Suppressor macrophage treated with lipopolysaccharide for 4 hours (primary cell): ENCODE data around the gene TMEM79.

Source experiments
- DNase-seq: peaks from one replicate; pipeline ENCODE4 v3.0.0-alpha.2; 2020

TMEM79 gene, protein sequence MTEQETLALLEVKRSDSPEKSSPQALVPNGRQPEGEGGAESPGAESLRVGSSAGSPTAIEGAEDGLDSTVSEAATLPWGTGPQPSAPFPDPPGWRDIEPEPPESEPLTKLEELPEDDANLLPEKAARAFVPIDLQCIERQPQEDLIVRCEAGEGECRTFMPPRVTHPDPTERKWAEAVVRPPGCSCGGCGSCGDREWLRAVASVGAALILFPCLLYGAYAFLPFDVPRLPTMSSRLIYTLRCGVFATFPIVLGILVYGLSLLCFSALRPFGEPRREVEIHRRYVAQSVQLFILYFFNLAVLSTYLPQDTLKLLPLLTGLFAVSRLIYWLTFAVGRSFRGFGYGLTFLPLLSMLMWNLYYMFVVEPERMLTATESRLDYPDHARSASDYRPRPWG

DNA sequence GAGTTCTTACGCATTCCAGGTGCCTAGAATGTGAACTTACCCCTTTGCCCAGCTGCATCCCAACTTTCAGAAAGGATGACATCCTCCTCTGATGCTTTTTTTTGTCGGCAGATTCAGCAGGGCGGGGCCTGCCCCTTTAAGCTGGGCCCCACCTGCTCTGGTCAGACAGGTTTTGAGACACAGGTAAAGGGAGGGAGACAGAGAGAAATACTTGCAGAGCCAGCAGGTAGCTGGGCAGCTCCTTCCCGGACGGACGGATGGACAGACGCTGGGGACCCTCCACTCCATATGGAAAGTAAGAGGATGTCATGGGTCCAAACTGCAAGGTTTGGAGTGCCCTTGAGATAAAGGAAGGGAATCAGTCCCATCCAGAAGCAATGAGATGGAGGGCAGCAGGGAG lies at the start of gene TMEM79:
TMEM79 (plus strand) TSS at position 214 of the 400 bp plus-strand sequence. CDS start 902 bp downstream, outside the sequence.
- no peak for DNase-seq

DNA sequence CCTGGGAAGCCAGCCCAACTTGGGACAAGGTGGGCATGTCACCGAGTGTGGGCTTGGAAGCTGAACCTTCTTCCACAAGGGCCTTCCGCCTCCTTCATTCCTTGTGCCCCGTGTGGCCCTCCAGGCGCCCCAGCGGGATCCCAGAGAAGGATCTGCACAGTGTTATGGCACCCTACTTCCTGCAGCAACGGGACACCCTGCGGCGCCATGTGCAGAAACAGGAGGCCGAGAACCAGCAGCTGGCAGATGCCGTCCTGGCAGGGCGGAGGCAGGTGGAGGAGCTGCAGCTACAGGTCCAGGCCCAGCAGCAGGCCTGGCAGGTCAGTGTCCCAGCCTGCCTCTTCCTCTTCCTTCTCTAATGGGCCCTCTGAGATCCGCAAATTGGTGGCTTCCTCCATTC lies 48.0 kb upstream of the TMEM79 start:
- DNase-seq, result no peak

DNA sequence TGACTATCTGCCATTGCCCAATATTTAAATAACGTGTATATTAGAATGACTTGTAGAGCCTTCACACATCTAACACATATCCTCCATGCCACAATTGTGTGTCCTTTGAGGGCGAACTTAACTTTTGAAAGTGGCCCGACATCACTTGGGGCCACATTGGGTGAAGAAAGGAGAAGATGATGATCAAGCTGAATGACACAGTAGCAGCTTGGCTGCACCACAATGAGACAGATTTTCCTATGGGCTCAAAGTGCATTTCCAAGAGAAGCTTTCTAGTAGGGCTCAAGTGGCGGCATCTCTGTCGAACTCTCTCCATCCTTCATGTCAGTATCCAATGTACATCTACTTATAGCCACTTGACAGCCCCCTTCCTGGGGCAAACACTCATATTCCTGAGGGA lies 45.9 kb upstream of the TMEM79 start:
- DNase-seq, result no peak

DNA sequence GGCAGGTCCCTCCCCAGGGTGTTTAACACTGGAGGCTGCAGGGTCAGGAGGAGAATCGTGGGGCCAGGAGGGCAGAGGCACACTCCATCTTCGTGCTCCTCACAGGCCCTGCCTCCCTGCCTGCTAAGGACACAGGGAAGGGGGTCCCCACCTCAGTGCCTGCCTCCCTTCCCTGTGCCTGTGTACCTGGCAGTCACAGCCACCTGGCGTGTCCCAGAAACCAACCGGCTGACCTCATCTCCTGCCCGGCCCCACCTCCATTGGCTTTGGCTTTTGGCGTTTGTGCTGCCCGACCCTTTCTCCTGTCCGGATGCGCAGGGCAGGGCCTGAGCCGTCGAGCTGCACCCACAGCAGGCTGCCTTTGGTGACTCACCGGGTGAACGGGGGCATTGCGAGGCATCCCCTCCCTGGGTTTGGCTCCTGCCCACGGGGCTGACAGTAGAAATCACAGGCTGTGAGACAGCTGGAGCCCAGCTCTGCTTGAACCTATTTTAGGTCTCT lies 42.8 kb upstream of the TMEM79 start:
- DNase-seq, result no peak

DNA sequence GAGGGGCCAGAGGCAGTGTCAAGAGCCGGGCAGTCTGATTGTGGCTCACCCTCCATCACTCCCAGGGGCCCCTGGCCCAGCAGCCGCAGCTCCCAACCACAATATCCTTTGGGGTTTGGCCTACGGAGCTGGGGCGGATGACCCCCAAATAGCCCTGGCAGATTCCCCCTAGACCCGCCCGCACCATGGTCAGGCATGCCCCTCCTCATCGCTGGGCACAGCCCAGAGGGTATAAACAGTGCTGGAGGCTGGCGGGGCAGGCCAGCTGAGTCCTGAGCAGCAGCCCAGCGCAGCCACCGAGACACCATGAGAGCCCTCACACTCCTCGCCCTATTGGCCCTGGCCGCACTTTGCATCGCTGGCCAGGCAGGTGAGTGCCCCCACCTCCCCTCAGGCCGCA lies 42.2 kb upstream of the TMEM79 start, which contains the start of gene BGLAP:
BGLAP (plus strand) TSS at position 259 of the 400 bp plus-strand sequence; CDS start at position 307, 48 bp downstream.
- no peak for DNase-seq

DNA sequence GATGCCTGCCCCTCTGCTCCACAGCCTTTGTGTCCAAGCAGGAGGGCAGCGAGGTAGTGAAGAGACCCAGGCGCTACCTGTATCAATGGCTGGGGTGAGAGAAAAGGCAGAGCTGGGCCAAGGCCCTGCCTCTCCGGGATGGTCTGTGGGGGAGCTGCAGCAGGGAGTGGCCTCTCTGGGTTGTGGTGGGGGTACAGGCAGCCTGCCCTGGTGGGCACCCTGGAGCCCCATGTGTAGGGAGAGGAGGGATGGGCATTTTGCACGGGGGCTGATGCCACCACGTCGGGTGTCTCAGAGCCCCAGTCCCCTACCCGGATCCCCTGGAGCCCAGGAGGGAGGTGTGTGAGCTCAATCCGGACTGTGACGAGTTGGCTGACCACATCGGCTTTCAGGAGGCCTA lies 41.4 kb upstream of the TMEM79 start:
- no peak for DNase-seq

DNA sequence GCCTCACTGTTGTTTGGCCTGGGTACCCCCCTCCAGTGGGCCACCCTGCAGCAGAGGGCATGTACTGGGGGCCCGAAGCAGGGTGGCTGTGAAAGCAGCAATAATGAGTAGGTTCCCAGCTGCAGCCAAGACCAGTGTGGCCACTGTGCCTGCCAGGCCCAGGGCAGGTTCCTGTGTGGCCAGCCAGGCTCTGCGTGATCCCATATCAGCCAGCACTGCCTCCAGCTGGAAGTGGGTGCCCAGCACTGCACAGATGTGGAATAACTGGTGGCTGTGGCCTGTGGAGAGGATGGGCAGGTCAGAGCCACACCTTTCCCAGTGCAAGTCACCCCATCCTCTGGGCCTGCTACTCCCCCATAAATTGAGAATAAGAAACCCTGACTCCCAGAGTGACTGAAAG lies 40.0 kb upstream of the TMEM79 start:
- no peak for DNase-seq

DNA sequence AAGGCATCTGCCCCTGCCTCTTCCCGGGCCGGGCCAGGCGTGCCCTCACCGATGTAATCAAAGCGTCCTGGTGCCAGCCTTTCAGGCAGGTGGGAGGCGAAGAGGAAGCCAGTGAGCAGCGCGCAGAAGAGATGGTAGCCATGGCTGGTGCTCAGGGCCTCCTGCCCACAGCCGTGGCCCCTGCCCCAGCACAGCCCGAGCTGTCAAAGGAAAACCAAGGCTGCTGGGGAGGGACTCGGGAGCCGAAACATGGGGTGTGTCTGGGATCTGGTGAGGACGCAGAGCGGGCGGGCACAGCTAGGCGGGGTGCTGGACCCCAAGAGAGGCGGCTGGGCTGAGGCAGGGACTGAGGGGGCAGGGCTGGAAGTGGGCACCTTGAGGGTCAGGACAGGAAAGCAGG lies 39.4 kb upstream of the TMEM79 start:
- DNase-seq, result no peak

DNA sequence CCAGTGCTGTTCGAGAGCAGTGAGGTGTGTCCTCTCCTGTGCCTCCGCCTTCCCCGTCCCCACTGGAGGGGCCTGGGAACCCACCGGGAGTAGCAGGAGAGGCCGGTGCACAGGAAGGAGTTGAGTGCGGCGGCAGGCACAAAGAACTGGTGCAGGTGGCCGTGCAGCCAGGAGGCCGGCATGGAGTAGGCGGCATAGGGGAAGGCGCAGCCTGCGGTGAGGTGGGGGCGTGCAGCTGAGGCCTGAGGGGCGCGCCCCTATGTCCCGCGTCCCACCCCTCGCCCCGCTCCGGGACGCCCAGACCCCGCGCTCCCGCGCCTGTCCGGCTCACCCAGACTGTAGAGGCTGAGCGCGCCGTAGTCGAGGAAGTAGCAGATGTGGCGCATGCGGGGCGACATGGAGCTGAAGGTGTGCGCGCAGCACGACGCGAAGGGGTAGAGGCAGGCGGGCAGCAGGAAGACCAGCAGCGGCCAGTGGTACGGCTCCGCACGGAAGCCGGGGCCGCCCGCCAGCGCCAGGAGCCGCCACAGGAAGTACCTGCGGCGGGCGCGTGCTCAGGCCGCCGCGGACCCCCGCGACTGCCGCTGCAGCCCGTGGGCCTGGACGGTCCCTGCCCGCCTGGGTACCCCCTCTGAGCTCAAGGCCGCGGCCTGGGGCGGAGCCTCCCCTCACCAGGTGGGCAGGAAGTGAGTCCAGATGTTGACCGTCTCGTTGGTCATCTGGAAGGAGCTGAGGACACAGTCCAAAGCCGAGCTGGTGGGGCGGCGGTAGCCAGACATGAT lies 38.5 kb upstream of the TMEM79 start:
- no peak for DNase-seq

DNA sequence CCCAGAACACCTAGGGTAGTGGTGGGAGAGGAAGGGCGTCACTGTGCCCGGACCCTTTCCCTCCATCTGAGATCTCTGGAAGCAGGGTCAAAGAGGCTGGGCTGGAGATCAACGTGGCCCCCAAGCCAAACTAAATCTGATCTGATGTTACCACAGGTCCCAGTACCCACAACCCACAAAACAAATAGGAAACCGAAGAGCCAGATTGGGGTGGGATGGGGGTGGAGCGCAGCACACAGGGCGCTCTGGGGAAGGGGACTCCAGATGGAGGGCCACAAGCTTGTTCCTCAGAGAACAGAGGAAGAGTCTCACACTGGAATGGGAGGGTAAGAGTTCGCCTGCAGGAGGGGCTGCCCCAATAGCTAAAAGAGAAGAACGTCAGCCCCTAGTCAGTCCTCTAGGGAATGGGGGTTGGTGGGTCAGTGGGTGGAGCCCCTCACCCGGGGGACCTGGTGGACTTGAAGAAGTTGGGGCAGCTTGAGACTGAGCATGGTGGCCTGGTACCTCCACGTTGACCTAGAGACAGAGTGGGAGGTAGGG lies 37.8 kb upstream of the TMEM79 start:
- DNase-seq, result no peak

DNA sequence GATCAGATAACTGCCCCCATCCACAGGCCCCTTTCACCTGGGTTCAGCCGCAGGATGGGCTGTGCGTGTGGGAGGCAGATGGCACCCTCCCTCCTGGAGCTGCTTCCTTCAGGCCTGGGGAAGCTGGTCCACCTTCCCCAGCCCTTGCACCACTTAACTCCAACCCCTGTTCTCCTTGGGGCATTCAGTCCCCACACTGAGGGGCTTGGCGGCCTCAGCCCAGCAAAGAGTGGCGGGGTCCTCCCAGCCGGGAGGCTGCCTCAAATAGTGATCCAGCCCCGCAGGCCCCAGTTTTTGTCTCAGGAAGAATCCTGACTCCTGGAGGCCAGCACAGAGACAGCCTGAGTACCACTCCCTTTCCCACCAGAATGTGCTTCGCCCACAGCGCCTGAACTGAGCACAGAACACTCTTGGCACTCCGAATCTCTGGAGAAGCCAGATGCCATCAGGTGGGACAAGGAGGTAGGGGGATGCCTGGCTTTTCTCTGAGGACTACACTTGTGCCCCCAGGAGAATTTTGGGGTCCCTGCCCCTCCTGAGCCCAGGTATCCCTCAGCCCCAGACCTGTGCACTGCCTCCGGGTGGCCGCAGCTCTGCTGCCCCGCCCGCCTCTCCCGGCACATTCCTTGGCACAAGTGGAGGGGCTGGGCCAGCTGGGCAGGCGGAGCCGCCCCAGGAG lies 37.2 kb upstream of the TMEM79 start:
- DNase-seq, result no peak

DNA sequence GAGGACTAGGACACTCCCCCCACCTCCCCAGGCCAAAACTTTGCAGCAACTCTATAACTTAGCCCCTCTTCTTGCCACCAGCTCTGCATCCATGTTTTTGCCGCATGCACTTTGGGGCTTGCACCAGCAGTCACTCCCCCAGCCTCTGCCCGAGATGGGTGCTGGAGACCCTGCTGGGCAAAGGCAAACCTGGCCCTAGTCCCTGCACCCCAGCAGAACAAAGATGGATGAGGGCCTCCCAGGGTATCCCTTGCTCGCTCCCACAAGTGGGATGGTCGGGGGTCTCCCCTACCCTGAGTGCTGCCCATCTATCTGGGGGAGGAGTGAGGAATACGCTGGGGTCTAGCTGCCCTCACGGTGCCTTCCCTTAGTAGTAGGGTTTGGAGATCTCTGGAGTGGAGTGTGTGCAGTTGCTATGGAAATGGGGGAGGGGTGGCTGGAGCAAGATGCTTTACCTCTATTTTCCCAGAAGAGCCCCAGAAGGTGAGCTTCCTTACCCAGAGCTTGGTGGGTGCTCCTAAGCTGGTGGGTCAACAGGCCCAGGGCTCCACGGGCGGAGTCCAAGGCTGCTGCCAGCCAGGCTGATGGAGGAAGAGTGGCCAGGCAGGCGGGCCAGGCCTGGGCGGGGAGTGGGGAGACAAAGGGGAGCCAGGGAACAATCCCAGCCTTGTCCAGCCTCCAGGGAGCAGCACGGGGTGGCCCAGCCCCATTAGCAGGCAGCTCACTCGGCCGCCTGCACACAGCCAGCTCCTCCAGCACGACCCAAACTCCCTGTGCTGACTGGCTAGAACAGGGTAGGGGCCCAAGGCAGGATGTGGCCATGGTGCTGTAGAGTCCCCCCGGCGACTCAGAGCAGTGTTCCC lies 36.4 kb upstream of the TMEM79 start, which contains the start of gene PAQR6:
PAQR6 (minus strand) TSS at position 597 of the 863 bp plus-strand sequence. CDS start 1,325 bp downstream, outside the sequence.
- DNase-seq, result no peak

DNA sequence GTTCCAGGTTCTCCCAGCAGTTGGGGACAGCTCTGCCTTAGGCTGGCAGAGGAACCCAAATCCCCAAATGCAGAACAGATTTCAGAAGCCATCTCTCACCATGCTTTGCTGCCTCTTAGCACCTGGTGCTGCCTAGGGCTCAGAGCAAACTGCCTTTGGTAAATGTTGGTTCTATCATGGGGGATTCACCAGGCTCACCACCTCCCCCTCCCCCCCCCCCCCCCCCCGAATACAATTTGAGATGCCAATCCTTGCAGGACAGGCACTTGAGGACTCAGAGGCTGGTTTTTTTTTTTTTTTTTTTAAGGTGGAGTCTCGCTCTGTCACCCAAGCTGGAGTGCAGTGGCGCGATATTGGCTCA lies 35.8 kb upstream of the TMEM79 start:
- DNase-seq, result no peak

DNA sequence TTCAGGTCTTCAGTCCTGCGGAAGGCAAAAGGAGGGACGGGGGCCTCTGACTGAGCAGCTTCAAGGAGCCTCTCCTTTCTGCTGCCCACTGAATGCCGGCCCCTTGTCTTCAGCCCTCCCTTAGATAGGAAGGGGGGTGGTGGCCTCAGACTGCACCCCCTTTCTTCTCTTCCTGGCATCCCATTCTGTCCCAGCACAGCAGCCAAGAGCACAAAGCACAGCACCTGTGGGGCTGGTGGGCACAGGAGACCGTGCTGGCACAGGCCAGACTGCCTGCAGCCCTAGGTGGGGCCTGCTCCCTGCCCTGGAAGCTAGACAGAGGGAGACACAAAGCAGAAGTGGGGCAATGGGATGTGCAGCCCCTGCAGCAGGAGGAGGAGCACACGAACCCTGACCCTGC lies 34.5 kb upstream of the TMEM79 start:
- no peak for DNase-seq

DNA sequence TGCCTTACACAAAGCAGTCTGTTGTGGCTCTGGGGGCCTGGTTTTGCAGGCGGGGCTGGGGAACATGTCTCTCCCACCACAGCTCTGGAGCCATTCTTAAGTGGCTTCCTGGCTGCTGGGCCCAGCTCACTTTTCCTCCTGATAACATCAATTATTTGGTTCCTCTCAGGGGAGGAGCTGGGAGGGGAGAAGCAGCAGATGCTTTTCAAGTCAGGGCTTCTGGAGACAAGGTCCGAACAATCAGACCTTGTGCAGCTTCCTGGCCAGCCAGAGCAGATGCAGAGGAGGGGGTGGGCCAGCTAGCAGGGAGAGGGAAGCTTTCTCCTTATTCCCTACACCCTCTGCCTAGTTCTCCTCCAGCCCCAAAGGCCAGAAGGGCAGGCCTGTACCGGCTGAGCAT lies 32.6 kb upstream of the TMEM79 start:
- DNase-seq, result no peak

DNA sequence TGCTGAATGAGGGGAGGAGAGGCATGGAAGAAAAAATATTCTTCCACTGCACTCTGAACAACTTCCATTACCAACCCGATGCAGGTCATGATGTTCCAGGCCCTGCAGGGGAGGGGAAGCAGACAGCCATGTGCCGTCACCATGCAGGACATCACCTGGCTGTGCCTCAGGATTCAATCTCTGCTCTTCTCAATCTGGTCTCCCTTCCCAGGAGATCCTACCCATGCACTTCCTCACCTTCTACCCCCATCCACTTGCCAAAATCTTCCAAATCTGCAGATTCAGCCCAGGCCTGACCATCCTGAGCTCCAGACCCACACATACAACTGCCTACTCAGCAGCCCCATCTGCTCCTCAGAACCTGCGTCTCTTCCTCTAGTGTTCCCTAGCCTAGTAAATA lies 30.5 kb upstream of the TMEM79 start:
- no peak for DNase-seq

DNA sequence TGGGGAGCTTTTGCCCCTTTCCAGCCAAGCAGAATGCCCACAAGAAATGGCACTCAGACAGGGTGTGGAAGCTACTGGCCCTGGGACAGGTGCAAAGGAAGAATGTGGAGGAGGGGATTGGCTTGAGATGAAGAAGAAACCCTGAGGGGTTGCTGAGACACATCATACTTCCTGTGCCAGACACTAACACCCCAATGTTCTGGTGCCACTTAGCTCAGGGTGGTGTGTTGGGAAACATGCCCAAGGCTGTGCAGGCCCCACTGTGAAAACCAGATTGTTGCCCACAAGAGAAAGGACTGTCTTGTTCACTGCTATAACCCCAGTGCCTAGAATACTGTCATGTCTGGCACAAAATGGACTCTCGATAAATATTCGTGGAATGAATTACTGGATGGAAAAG lies 26.4 kb upstream of the TMEM79 start:
- DNase-seq, result no peak

DNA sequence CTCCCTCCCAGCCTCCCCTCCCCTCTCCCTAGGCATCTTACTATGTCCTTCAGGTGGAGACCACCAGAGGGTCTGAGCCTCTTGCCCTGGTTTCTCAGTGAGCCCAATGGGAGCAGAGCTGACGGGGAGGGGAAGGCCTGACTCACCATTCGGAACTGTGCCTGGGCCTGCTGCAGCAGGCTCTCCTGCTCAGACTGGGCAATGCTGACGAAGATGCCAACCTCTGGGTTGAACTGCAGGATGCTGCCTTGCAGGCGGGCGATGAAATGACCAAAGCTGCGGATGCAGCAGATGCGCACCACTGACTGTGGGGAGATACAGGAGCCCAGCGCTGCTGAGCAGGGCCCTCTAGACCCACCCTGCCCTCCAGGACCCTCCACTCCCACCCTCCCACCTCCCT lies 25.3 kb upstream of the TMEM79 start:
- DNase-seq, result no peak

DNA sequence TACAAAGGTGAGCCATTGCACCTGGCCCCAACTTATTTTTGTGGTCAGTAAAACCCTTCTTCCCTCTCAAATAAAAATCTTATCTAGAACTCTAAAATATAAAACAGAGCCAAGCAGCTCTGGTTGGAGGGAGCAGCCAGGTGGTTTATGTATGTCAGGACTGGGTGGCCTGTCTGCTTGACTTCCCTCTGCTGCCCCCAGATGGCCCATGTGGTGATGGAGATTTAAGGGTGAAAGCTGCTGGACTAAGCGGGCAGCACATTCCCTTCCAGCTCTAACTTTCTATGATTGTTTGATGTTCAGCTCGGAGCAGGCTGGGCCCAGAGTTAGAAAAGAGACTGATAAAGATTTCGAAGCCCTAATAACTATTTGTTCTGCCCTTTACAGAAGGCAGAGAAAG lies 24.3 kb upstream of the TMEM79 start:
- no peak for DNase-seq

DNA sequence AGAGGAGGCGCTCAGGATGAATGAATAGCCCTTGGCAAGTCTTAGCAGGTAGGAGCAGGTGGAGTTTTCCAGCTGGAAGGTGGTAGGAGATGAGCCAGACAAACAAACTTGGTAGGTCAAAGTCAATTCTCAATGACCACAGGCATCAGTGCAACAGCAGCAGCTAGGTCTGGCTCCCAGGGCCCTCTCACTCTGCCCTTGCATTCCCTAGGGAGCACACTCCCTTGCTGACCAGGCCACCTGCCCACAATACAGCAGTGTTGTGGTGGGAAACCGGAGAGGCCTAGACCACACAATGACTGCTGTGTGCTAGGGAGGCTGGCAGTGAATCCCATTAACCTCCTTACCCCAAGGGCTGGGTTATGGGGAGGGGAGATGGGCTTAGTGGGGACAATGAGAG lies 23.2 kb upstream of the TMEM79 start:
- DNase-seq, result no peak

DNA sequence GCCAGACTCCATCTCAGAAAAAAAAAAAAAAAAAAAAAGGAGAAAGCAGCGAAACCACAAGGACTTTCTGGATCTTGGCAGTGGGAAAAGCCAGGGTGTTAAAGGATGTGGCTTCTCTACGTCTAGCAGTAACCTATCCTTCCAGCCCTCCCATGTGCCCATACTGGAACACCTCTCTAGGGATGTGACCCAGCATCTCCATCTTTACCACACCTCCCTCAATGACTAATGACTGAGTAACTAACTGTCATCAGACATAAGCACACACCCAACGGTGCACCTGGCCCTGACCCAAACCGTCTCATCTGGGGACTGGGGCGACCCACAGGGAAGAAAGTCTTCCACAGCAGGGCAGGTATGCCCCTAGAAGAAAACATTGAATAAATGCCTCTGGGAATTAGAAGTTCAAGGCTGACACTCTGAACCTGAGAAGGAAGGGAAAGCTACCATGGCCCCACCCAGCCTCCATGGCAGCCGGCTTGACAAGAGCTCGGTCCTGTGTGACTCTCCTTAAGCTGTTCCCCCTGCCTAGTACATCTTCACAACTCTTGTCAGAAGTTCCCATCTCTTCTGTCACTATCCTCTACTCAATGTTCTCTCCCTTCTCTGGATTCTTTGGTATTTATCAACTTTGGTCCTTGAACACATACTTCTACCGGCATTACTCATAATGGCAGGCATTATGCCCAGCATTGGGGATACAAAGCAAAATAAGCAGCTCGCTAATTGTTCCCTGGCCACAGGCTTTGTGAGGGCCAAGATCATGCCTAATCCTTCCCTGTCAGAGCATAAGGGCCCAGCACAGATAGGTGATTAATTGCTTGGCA lies 21.5 kb upstream of the TMEM79 start:
- no peak for DNase-seq
